ENCODE data around the gene TTC28. TPM values are rescaled to one million over a fixed set of nuclear protein-coding genes. Genes with fewer than 3 reads are reported as not detected.

The TTC28 gene
- total RNA-seq, 4 donors from 2014 or later, result 35.6 to 42.6 (median 36.9) TPM

- no peak for DNase-seq (ENCODE audit: extremely low spot score)
- 49% methylated on average over 7 of the region's 7 CpGs for WGBS
- Histone ChIP-seq H3K27me3 (no peaks in the 10 kb centered on the region), H3K27ac (replicated peaks in 1 of 4) (peak overlapping the region in 2 of 4 donors; percentile 26 to 62), H3K9me3 (no peaks in the 10 kb centered on the region), H3K4me3 (no peak overlapping the region), H3K4me1 (peaks cover 24 to 50% (median 47%) of the 10 kb centered on the region in 4 donors), H3K36me3 (peaks cover 0 to 19% (median 4%) of the 10 kb centered on the region in 4 donors)
- intact Hi-C loops (cut with DNase I), result loop anchor here (5.0 kb wide), 1 partner anchor 1249 kb away; no protein-coding TSS in a partner anchor
- TF ChIP-seq CTCF (IDR thresholded peaks at IDR 0.05), result no peak
- no peak for TF ChIP-seq POLR2AphosphoS5 (IDR thresholded peaks at IDR 0.05)
- TF ChIP-seq POLR2A (IDR thresholded peaks at IDR 0.05; ENCODE audit: low read depth), result no peak
- TF ChIP-seq EP300 (IDR thresholded peaks at IDR 0.05), result no peak
Observed at GRCh38 chr22:28006271-28006670, 673.4 kb downstream of the TTC28 start.

- intact Hi-C loops (cut with DNase I), result loop anchor here (5.0 kb wide), 1 partner anchor 1248 kb away; no protein-coding TSS in a partner anchor
- peaks cover 24 to 50% (median 47%) of the 10 kb centered on the region in 4 donors for H3K4me1 ChIP-seq
- DNase-seq (ENCODE audit: extremely low spot score), result no peak
Observed at GRCh38 chr22:28005513-28005912, 674.1 kb downstream of the TTC28 start.

GRCh38 chr22:28004021-28004420 is 675.6 kb downstream of the TTC28 start:
- TF ChIP-seq CTCF (IDR thresholded peaks at IDR 0.05), result no peak
- TF ChIP-seq POLR2AphosphoS5 (IDR thresholded peaks at IDR 0.05), result no peak
- no peak for TF ChIP-seq POLR2A (IDR thresholded peaks at IDR 0.05; ENCODE audit: low read depth)
- TF ChIP-seq EP300 (IDR thresholded peaks at IDR 0.05), result no peak
- WGBS, result 96% methylated on average over 6 of the region's 6 CpGs
- H3K9me3 ChIP-seq, result no peaks in the 10 kb centered on the region
- no peaks in the 10 kb centered on the region for H3K27me3 ChIP-seq
- H3K4me1 ChIP-seq, result peaks cover 19 to 42% (median 39%) of the 10 kb centered on the region in 4 donors
- peaks cover 5 to 34% (median 19%) of the 10 kb centered on the region in 4 donors for H3K36me3 ChIP-seq
- intact Hi-C loops (cut with DNase I), result no loop called here
- H3K4me3 ChIP-seq, result no peak overlapping the region
- H3K27ac ChIP-seq (replicated peaks in 1 of 4), result no peak overlapping the region
- no peak for DNase-seq (ENCODE audit: extremely low spot score)

More at GRCh38 chr22:28005513-28005912, 674.1 kb downstream of the TTC28 start:
- peaks cover 5 to 25% (median 11%) of the 10 kb centered on the region in 4 donors for H3K36me3 ChIP-seq
- no peaks in the 10 kb centered on the region for H3K9me3 ChIP-seq
- no peak for TF ChIP-seq EP300 (IDR thresholded peaks at IDR 0.05)
- TF ChIP-seq POLR2A (IDR thresholded peaks at IDR 0.05; ENCODE audit: low read depth), result no peak
- TF ChIP-seq POLR2AphosphoS5 (IDR thresholded peaks at IDR 0.05), result no peak
- no peak for TF ChIP-seq CTCF (IDR thresholded peaks at IDR 0.05)
- H3K27me3 ChIP-seq, result no peaks in the 10 kb centered on the region
- no peak overlapping the region for H3K4me3 ChIP-seq
- WGBS, result 74% methylated on average over 5 of the region's 6 CpGs
- H3K27ac ChIP-seq (replicated peaks in 1 of 4), result peak overlapping the region in 1 of 4 donors; percentile 62

- no peak for DNase-seq (ENCODE audit: extremely low spot score)
- Histone ChIP-seq H3K9me3 (no peaks in the 10 kb centered on the region), H3K36me3 (peaks cover 5 to 44% (median 29%) of the 10 kb centered on the region in 4 donors), H3K27me3 (no peaks in the 10 kb centered on the region), H3K27ac (replicated peaks in 1 of 4) (no peak overlapping the region), H3K4me3 (no peak overlapping the region), H3K4me1 (peaks cover 14 to 32% (median 29%) of the 10 kb centered on the region in 4 donors)
- intact Hi-C loops (cut with DNase I), result no loop called here
- WGBS, result 84% methylated on average over 3 of the region's 8 CpGs
- TF ChIP-seq POLR2A (IDR thresholded peaks at IDR 0.05; ENCODE audit: low read depth) (no peak), POLR2AphosphoS5 (IDR thresholded peaks at IDR 0.05) (no peak), CTCF (IDR thresholded peaks at IDR 0.05) (no peak), EP300 (IDR thresholded peaks at IDR 0.05) (no peak)
Observed at GRCh38 chr22:28002863-28003565, 676.6 kb downstream of the TTC28 start.

All from esophagus muscularis mucosa (tissue), 4 donors.